Endothelial cell of umbilical vein (primary cell): ENCODE data around the gene CNKSR2.

Experiments used
- CTCF ChIP-seq, 2 donors: IDR thresholded peaks; 1 replicate in 1 of 2; 2 replicates in 1 of 2; pipeline ENCODE4 v1.5.1; 2011; ENCODE audit warnings: low read length in 2 of 2, mild to moderate bottlenecking in 2 of 2, moderate library complexity in 2 of 2, control low read depth in 1 of 2, inconsistent platforms in 1 of 2, low read depth in 1 of 2; ENCODE audit not compliant: insufficient read depth in 1 of 2; ENCODE audit errors: extremely low read depth in 1 of 2
- EZH2 ChIP-seq: IDR thresholded peaks from 2 replicates; pipeline ENCODE4 v1.6.1; 2012; ENCODE audit warnings: borderline replicate concordance, low read depth, mild to moderate bottlenecking, moderate library complexity, low read length, inconsistent platforms; ENCODE audit not compliant: severe bottlenecking
- POLR2A ChIP-seq: IDR thresholded peaks from 2 replicates; pipeline ENCODE4 v1.6.1; 2012; ENCODE audit warnings: low read depth, mild to moderate bottlenecking, control low read depth, low read length
- POLR2AphosphoS5 ChIP-seq: IDR thresholded peaks from 2 replicates; pipeline ENCODE4 v1.6.1; 2012; ENCODE audit warnings: low read depth, mild to moderate bottlenecking, control low read depth, low read length, moderate library complexity; ENCODE audit not compliant: insufficient read depth
- TF ChIP-seq, protein P1 (sequence below): IDR thresholded peaks from 2 replicates; pipeline ENCODE4 v1.6.1; 2011; ENCODE audit not compliant: insufficient read depth, insufficient read length

- TF ChIP-seq EZH2: no peak
- no peak for TF ChIP-seq POLR2AphosphoS5
- TF ChIP-seq CTCF (IDR thresholded peaks at IDR 0.05; ENCODE audit: extremely low read depth in 1 of 2, insufficient read depth in 1 of 2, low read depth in 1 of 2, low read length in 2 of 2): no peak
- TF ChIP-seq, protein P1, sequence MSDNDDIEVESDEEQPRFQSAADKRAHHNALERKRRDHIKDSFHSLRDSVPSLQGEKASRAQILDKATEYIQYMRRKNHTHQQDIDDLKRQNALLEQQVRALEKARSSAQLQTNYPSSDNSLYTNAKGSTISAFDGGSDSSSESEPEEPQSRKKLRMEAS: no peak
- TF ChIP-seq POLR2A: no peak
Observed at GRCh38 chrX:21645886-21646285, 271.7 kb downstream of the CNKSR2 start.
